ENCODE measurements around the gene RCCD1.

RCCD1 gene

GRCh38 chr15:90957791-90958190 lies 3.1 kb downstream of the RCCD1 start:
- no peak overlapping the region for H3K4me2 ChIP-seq (ENCODE audit: insufficient read depth, low read length, poor library complexity, severe bottlenecking)
- no peak overlapping the region for H4K8ac ChIP-seq (ENCODE audit: low read depth, low read length)
- DNase-seq (ENCODE audit: low spot score) = no peak
- H2BK120ac ChIP-seq (ENCODE audit: low read depth, low read length) = no peak overlapping the region
- H3K4ac ChIP-seq (ENCODE audit: low read length) = no peak overlapping the region
- H3K18ac ChIP-seq (ENCODE audit: low read length) = peak overlapping the region; percentile 53
- H3K14ac ChIP-seq (ENCODE audit: low read length) = peak overlapping the region; percentile 9
- H3K36me3 ChIP-seq (replicated peaks in 1 of 2; ENCODE audit: control insufficient read depth in 2 of 2, insufficient read depth in 2 of 2, low read length in 2 of 2) = peaks cover 26 to 43% of the 10 kb centered on the region in 2 donors
- H2BK5ac ChIP-seq (ENCODE audit: low read length) = peak overlapping the region; percentile 48
- H3K27ac ChIP-seq (replicated peaks; ENCODE audit: low read length) = no peak overlapping the region
- no peak overlapping the region for H2BK12ac ChIP-seq (ENCODE audit: low read length)
- peaks cover 0 to 10% of the 10 kb centered on the region in 2 donors for H3K4me1 ChIP-seq (ENCODE audit: control insufficient read depth in 2 of 2, insufficient read depth in 1 of 2, low read depth in 1 of 2, low read length in 2 of 2)
- H3K9ac ChIP-seq (ENCODE audit: low read depth, low read length, poor library complexity) = peak overlapping the region; percentile 95
- no peak overlapping the region for H3K4me3 ChIP-seq (ENCODE audit: low read length in 2 of 2)
- peaks cover 0 to 4% (median 0%) of the 10 kb centered on the region in 3 experiments for H3K27me3 ChIP-seq (ENCODE audit: control insufficient read depth in 3 of 3, insufficient read depth in 3 of 3, low read depth in 1 of 3, low read length in 3 of 3)
- WGBS, 2 donors (ENCODE audit: extremely low coverage in 2 of 2, insufficient read length in 2 of 2, insufficient replicate concordance in 1 of 2) = no CpG with 5 or more reads among the region's 6 CpGs
- peaks cover 10% of the 10 kb centered on the region for H3K79me1 ChIP-seq (ENCODE audit: low read depth, low read length)
- H2AFZ ChIP-seq (ENCODE audit: low read length) = no peak overlapping the region
- peaks cover 0 to 1% of the 10 kb centered on the region in 2 donors for H3K9me3 ChIP-seq (replicated peaks in 1 of 2; ENCODE audit: control insufficient read depth in 2 of 2, insufficient read depth in 1 of 2, low read depth in 1 of 2, low read length in 2 of 2)
- H2BK15ac ChIP-seq (ENCODE audit: low read length) = no peak overlapping the region
- peak overlapping the region; percentile 91 for H2AK5ac ChIP-seq (ENCODE audit: low read depth, low read length)
- peak overlapping the region; percentile 82 for H4K91ac ChIP-seq (ENCODE audit: low read depth, low read length, poor library complexity)
- H3K23ac ChIP-seq (ENCODE audit: low read depth, low read length, poor library complexity) = peak overlapping the region; percentile 77

- Histone ChIP-seq H2BK120ac (ENCODE audit: low read depth, low read length) (no peak overlapping the region), H4K91ac (ENCODE audit: low read depth, low read length, poor library complexity) (no peak overlapping the region), H3K18ac (ENCODE audit: low read length) (no peak overlapping the region), H3K27me3 (ENCODE audit: control insufficient read depth in 3 of 3, insufficient read depth in 3 of 3, low read depth in 1 of 3, low read length in 3 of 3) (peaks cover 0 to 4% (median 0%) of the 10 kb centered on the region in 3 experiments), H3K23ac (ENCODE audit: low read depth, low read length, poor library complexity) (no peak overlapping the region), H4K8ac (ENCODE audit: low read depth, low read length) (no peak overlapping the region), H3K4me2 (ENCODE audit: insufficient read depth, low read length, poor library complexity, severe bottlenecking) (no peak overlapping the region), H3K36me3 (replicated peaks in 1 of 2; ENCODE audit: control insufficient read depth in 2 of 2, insufficient read depth in 2 of 2, low read length in 2 of 2) (peaks cover 16 to 43% of the 10 kb centered on the region in 2 donors), H2BK15ac (ENCODE audit: low read length) (no peak overlapping the region), H2BK12ac (ENCODE audit: low read length) (no peak overlapping the region), H2AFZ (ENCODE audit: low read length) (no peak overlapping the region), H3K79me1 (ENCODE audit: low read depth, low read length) (peaks cover 8% of the 10 kb centered on the region), H3K9me3 (replicated peaks in 1 of 2; ENCODE audit: control insufficient read depth in 2 of 2, insufficient read depth in 1 of 2, low read depth in 1 of 2, low read length in 2 of 2) (no peaks in the 10 kb centered on the region), H3K4ac (ENCODE audit: low read length) (no peak overlapping the region), H3K4me3 (ENCODE audit: low read length in 2 of 2) (no peak overlapping the region), H3K9ac (ENCODE audit: low read depth, low read length, poor library complexity) (no peak overlapping the region), H3K14ac (ENCODE audit: low read length) (no peak overlapping the region), H2AK5ac (ENCODE audit: low read depth, low read length) (no peak overlapping the region), H3K27ac (replicated peaks; ENCODE audit: low read length) (no peak overlapping the region), H2BK5ac (ENCODE audit: low read length) (no peak overlapping the region), H3K4me1 (ENCODE audit: control insufficient read depth in 2 of 2, insufficient read depth in 1 of 2, low read depth in 1 of 2, low read length in 2 of 2) (peaks cover 0 to 10% of the 10 kb centered on the region in 2 donors)
- WGBS, 2 donors (ENCODE audit: extremely low coverage in 2 of 2, insufficient read length in 2 of 2, insufficient replicate concordance in 1 of 2) = no CpG with 5 or more reads among the region's 8 CpGs
- no peak for DNase-seq (ENCODE audit: low spot score)
These were observed 4.4 kb downstream of the RCCD1 start for GRCh38 chr15:90959028-90959595.

- Histone ChIP-seq H3K14ac (ENCODE audit: low read length) (no peak overlapping the region), H3K27me3 (ENCODE audit: control insufficient read depth in 3 of 3, insufficient read depth in 3 of 3, low read depth in 1 of 3, low read length in 3 of 3) (peaks cover 0 to 4% (median 0%) of the 10 kb centered on the region in 3 experiments), H4K91ac (ENCODE audit: low read depth, low read length, poor library complexity) (no peak overlapping the region), H3K4ac (ENCODE audit: low read length) (no peak overlapping the region), H3K36me3 (replicated peaks in 1 of 2; ENCODE audit: control insufficient read depth in 2 of 2, insufficient read depth in 2 of 2, low read length in 2 of 2) (peaks cover 16 to 49% of the 10 kb centered on the region in 2 donors), H3K79me1 (ENCODE audit: low read depth, low read length) (peaks cover 8% of the 10 kb centered on the region), H2BK15ac (ENCODE audit: low read length) (no peak overlapping the region), H3K18ac (ENCODE audit: low read length) (no peak overlapping the region), H3K4me2 (ENCODE audit: insufficient read depth, low read length, poor library complexity, severe bottlenecking) (no peak overlapping the region), H3K27ac (replicated peaks; ENCODE audit: low read length) (no peak overlapping the region), H2BK5ac (ENCODE audit: low read length) (no peak overlapping the region), H2BK12ac (ENCODE audit: low read length) (no peak overlapping the region), H3K4me3 (ENCODE audit: low read length in 2 of 2) (peak overlapping the region in 1 of 2 donors; percentile 14), H2AK5ac (ENCODE audit: low read depth, low read length) (no peak overlapping the region), H3K23ac (ENCODE audit: low read depth, low read length, poor library complexity) (no peak overlapping the region), H2BK120ac (ENCODE audit: low read depth, low read length) (no peak overlapping the region), H4K8ac (ENCODE audit: low read depth, low read length) (no peak overlapping the region), H3K9ac (ENCODE audit: low read depth, low read length, poor library complexity) (no peak overlapping the region), H3K4me1 (ENCODE audit: control insufficient read depth in 2 of 2, insufficient read depth in 1 of 2, low read depth in 1 of 2, low read length in 2 of 2) (peaks cover 0 to 10% of the 10 kb centered on the region in 2 donors), H2AFZ (ENCODE audit: low read length) (no peak overlapping the region), H3K9me3 (replicated peaks in 1 of 2; ENCODE audit: control insufficient read depth in 2 of 2, insufficient read depth in 1 of 2, low read depth in 1 of 2, low read length in 2 of 2) (no peaks in the 10 kb centered on the region)
- WGBS, 2 donors (ENCODE audit: extremely low coverage in 2 of 2, insufficient read length in 2 of 2, insufficient replicate concordance in 1 of 2) = no CpG with 5 or more reads among the region's 5 CpGs
- no peak for DNase-seq (ENCODE audit: low spot score)
These were observed 5.2 kb downstream of the RCCD1 start for GRCh38 chr15:90959894-90960293.

- H2AK5ac ChIP-seq (ENCODE audit: low read depth, low read length) = no peak overlapping the region
- H3K9me3 ChIP-seq (replicated peaks in 1 of 2; ENCODE audit: control insufficient read depth in 2 of 2, insufficient read depth in 1 of 2, low read depth in 1 of 2, low read length in 2 of 2) = no peaks in the 10 kb centered on the region
- H3K79me1 ChIP-seq (ENCODE audit: low read depth, low read length) = peaks cover 8% of the 10 kb centered on the region
- peaks cover 16 to 55% of the 10 kb centered on the region in 2 donors for H3K36me3 ChIP-seq (replicated peaks in 1 of 2; ENCODE audit: control insufficient read depth in 2 of 2, insufficient read depth in 2 of 2, low read length in 2 of 2)
- no peak overlapping the region for H3K4me2 ChIP-seq (ENCODE audit: insufficient read depth, low read length, poor library complexity, severe bottlenecking)
- H2AFZ ChIP-seq (ENCODE audit: low read length) = no peak overlapping the region
- H3K4me1 ChIP-seq (ENCODE audit: control insufficient read depth in 2 of 2, insufficient read depth in 1 of 2, low read depth in 1 of 2, low read length in 2 of 2) = peaks cover 0 to 10% of the 10 kb centered on the region in 2 donors
- peaks cover 0 to 4% (median 0%) of the 10 kb centered on the region in 3 experiments for H3K27me3 ChIP-seq (ENCODE audit: control insufficient read depth in 3 of 3, insufficient read depth in 3 of 3, low read depth in 1 of 3, low read length in 3 of 3)
- no peak overlapping the region for H3K14ac ChIP-seq (ENCODE audit: low read length)
- H3K9ac ChIP-seq (ENCODE audit: low read depth, low read length, poor library complexity) = no peak overlapping the region
- WGBS, 2 donors (ENCODE audit: extremely low coverage in 2 of 2, insufficient read length in 2 of 2, insufficient replicate concordance in 1 of 2) = no CpG with 5 or more reads among the region's 20 CpGs
- no peak overlapping the region for H2BK120ac ChIP-seq (ENCODE audit: low read depth, low read length)
- no peak overlapping the region for H3K4ac ChIP-seq (ENCODE audit: low read length)
- H3K4me3 ChIP-seq (ENCODE audit: low read length in 2 of 2) = no peak overlapping the region
- no peak overlapping the region for H3K27ac ChIP-seq (replicated peaks; ENCODE audit: low read length)
- no peak overlapping the region for H2BK5ac ChIP-seq (ENCODE audit: low read length)
- H2BK12ac ChIP-seq (ENCODE audit: low read length) = no peak overlapping the region
- no peak overlapping the region for H4K8ac ChIP-seq (ENCODE audit: low read depth, low read length)
- H3K23ac ChIP-seq (ENCODE audit: low read depth, low read length, poor library complexity) = peak overlapping the region; percentile 86
- H2BK15ac ChIP-seq (ENCODE audit: low read length) = no peak overlapping the region
- H3K18ac ChIP-seq (ENCODE audit: low read length) = no peak overlapping the region
- no peak overlapping the region for H4K91ac ChIP-seq (ENCODE audit: low read depth, low read length, poor library complexity)
- DNase-seq (ENCODE audit: low spot score) = no peak
These were observed 5.8 kb downstream of the RCCD1 start for GRCh38 chr15:90960298-90961091.

All from neuronal stem cell (in vitro differentiated cells).